HG03354 (cell line): ENCODE measurements around the gene SMG6.

Source experiments
- ATAC-seq: cut with Tn5 transposase; IDR thresholded peaks from one replicate; pipeline ENCODE4 v1.9.1; 2021; ENCODE audit warnings: mild to moderate bottlenecking; ENCODE audit not compliant: unreplicated experiment, poor library complexity, severe bottlenecking

Gene SMG6

GRCh38 chr17:2238432-2239169, 65.0 kb downstream of the SMG6 start:
- ATAC-seq = no peak

DNA sequence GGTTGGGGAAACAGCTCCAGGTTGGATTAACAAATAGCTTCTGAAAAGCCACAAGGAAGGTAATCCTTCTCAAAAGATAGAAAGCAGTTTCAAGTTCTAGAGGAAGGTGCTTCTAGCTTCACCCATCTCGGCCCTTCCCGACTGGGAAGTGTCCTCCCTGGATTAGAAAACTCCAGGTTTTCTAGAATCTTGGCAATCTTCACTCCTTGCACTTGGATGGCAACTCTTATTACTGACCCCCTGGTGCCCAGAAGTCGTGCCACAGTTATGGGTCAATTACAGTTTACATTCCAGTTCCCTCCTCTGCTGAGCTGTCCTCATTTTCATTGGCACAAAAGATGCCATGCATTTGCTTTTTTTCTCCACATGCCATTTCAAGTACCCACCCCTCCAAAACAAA, 65.6 kb downstream of the SMG6 start:
- no peak for ATAC-seq

DNA sequence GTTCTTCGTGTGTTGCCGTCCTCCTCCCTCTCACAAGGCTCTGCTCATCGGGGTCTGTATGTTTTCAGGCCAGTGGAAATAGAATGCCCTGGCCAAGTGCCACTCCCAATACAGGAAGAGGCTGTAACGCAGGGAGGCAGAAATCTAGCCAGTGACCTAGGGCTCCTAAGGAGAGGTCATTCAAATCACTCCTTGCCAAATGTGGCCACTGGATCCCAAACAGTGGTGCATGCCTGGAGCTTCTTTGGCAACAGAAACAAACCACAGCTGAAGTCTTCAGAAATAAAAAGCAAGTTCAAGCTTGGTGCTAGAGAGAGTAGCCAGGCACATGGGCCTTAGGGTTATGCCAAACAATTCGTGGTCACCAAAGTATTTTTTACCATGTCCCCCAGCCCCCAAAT, 66.1 kb downstream of the SMG6 start:
- ATAC-seq = no peak

GRCh38 chr17:2235792-2236366, 67.7 kb downstream of the SMG6 start:
- no peak for ATAC-seq

DNA sequence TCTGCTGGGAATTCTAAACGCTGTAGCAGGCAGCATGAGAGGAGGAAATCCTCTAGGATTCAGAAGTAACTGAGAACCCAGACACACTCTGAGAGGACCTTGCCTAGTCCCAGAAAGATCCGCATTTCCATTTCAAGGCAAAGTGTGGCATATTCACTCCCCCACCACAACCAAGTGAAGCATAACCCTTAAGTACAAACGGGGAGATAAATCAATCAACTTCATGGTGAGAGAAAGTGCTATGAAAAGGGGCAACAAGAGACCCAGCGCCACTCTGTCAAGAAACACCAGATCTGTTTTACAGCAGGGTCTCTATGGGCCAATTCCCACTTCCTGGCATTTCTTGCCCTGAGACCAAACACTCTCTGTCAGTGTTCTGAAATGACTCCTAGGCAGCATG, 68.3 kb downstream of the SMG6 start:
- ATAC-seq = no peak

DNA sequence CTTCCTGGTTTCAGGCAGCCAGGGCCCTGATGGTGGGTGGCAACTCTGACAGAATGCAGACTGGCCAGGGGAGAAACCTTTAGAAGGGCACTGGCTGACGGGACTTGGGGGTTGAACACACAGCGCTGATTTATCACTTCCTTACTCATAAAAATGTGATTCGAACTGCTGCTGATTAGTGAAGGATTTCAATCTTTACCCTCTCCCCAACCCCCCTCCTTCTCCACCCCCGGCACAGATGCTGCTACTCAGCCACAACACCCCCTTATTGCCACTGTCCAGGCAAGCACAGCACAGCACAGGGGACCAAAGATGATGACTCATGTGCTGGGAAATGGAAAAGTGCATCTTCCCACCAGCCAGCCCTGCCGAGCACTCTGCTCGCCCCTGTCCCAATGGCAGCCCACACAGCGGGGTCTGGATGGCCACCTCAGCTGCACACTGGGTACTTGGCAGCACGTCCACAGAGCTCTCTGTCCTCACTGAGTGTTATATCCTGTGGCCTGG, 70.1 kb downstream of the SMG6 start:
- no peak for ATAC-seq

- no peak for ATAC-seq
Measured at GRCh38 chr17:2232244-2232638, 71.3 kb downstream of the SMG6 start.

GRCh38 chr17:2230877-2231276, 72.7 kb downstream of the SMG6 start:
- no peak for ATAC-seq

- ATAC-seq = no peak
Measured at GRCh38 chr17:2227025-2227699, 76.4 kb downstream of the SMG6 start.

- no peak for ATAC-seq
Measured at GRCh38 chr17:2223617-2223927, 80.0 kb downstream of the SMG6 start.

DNA sequence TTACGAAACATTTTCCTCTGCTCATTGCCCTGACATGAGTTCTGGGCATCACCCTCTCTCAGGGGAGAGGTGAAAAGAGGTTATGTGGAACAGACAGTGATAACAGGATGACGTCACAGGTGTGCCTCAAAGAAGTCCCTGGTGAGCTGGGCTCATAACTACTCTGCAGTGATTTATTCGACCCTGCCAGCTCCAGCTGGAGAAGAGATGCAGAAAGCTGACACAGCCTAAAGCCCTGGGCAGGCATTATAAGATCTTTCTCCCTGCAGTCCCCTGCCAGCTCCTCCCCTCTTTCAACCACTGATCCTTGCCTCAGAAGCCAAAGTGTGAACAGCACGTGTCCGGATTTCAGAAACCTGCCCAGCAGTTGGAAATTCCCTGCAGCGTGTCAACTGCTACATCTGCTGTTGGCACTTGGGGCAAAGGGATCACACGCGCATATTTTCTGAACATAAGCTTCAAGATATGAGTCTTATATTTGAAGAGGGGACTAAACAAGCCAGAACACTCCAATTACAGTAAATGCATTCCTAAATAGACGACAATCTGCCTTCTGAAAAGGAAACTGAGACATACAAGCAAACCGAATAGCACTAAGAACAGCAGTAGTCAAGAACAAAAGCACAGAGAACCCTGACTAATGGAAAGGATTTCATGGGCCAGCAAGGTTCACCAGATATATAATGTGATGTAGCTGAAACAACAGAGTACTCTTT, 80.5 kb downstream of the SMG6 start:
- no peak for ATAC-seq

DNA sequence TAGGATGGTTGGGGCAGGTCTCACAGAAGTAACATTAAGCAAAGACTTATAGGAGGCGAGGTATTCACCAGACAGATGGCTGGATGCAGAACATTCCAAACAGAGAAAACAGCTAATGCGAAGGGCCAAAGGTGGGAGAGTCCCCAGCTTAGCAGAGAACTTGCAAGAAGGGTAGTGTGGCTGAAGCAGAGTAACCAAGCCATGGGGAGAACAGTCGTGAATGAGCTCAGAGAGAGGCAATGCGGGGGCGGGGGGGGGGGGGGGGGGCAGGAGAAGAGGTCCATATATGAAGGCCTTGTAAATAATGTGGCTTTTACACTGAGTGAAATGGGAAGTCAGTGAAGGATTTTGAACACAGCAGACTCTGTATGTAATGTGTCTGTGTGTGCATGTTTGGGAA, 81.3 kb downstream of the SMG6 start:
- no peak for ATAC-seq

DNA sequence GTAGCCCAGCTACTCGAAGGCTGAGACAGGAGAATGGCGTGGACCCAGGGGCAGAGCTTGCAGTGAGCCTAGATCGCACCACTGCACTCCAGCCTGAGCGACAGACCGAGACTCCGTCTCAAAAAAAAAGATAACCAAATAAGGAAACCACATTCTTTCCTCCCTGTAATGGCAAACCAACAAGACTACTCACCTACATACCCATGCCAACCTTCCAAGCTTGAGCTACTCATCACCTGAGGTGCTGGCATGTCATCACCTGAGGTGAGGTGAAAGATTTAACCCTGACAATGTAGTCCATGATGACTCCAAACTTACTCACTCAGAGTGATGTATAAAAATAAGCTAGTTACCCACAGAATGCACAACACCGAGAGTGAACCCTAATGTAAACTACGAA, 85.2 kb downstream of the SMG6 start:
- no peak for ATAC-seq

DNA sequence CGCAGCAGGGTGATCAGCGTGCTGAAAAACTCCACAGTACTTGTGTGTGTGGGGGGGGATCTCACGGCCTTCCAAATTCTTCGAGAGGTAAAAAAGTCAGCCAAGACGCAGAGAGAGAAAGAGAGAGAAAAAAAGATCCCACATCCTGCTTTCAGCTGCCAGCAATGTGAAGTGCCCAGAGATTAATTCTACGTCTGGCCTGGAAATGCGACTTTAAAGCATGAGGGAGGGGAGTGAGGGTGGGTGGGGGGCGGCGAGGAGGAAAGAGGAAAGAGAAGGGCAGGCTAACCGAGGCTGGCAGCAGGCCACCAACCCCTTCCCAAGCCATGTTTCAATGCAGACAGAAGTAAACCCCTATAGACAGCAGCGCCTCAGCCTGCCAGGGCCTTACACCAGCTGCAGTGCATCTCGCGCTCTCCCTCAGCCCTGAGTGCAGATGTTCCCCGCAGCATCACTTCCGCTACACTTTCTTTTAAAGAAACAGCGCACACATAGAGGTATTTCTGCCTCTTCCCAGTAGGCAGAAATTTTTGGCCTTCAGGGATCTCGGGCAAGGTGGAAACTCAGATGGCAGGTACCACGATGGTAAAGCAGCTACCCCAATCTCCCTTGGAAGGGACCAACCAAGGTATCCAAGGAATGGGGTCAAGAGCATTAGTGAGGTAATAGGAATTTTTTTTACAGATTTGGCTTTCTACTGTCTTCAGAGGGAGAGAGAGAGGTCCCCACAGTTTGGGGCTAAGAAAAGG, 87.8 kb downstream of the SMG6 start:
- ATAC-seq = peak; percentile 91

DNA sequence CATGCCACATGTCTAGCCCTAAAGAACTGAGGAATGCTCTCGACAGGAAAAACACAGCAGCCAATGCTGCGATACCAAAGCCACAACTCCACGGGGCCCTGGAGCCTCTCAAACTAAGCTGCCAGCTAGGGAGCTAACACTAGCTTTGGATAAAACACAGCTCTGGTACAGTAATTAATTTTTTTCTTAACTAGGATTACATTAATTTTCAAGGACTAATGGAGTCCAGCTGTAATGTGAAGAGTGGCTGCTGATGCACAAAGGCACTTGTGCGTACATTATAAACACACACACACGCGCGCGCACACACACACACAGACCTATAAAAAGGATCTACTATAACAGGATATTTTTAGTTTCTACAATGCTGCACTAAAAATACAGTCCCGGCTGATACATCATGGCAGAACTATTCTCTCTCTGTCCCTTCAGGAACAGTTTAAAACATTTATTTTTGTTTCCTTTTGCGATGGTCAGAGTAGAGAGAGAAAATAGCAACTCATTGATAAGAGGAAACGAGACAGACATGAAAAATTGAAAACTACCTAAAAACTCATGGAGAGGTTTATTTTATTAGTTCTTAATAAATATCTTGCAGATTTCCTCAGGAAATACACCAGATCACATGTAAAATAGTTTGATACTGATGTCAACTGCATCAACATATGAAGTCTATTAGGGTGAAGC, 88.5 kb downstream of the SMG6 start:
- no peak for ATAC-seq

DNA sequence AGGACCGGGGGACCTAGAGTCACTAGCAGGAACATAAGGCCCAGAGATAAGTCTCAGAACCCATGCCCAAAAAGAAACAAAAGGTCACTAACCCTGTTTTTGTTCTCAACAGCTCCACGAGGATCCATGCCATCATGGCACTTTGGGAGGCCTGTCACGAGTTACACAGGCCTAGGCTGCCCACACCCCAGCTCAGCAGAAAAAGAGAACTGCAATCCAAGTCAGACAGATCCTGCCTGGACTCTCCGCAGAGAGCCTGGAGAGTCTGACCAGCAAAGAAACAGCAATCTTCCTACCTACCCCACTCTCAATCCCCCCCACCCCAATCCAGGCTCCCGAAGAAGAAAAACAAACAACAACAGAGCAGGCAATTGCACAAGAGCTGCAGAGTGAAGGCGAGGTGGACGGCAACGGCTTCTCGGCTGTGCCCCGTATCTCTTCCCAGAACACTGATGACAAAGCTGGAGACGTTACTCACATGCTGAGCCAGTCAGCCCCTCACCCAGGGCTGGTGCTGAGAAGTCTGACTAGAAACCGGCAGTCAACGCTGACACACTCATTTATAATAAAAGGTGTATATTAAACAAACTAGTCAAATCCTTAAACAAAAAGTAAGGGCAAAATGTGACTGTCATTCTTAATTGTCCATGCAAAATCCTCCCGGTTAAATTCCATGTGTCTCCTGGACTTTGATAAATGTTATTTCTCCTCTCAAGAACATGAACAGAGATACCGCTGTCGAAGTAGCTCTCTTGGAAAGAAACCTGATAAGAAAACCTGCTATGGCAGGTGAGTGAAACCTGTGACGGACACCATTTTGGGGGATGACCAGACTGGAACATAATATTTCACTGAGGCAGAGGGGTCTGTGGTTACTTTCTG, 89.3 kb downstream of the SMG6 start:
- no peak for ATAC-seq

GRCh38 chr17:2213291-2213960, 90.2 kb downstream of the SMG6 start:
- no peak for ATAC-seq

DNA sequence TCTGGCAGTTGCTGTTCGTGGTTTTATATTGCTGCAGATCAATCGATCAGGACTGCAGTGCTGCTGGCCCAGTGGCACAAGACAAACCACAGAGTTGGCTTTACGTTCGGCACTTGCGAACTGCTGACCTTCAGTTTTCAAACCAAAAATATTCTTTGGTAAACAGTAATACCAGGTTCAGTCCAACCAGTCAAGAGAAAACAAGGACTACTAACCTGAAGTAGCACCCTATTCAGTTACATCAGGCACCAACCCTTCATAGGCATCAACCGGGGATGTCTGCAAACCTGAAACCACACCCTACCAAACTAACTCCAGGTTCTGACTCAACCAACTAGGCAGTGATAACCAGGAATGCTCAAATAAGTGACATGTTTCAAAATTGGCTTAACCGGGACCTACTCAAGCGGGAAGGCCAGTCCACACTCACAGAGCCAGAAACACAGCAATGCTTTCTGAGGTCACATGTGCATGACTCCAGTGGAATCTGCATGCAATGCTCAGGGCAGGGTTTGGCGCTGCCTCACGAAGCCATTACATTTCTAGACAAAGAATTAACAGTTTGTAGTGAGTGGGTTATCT, 91.1 kb downstream of the SMG6 start:
- ATAC-seq = no peak
